Fibroblast of skin of left quadriceps (primary cell): ENCODE measurements around the gene METTL26.

Experiments used
- DNase-seq, 2 experiments: peaks; one replicate each; pipeline ENCODE4 v3.0.0-alpha.2; 2013; ENCODE audit warnings: low read depth in 2 of 2

The METTL26 gene

GRCh38 chr16:658679-659571, 22.8 kb upstream of the METTL26 start:
- no peak for DNase-seq

GRCh38 chr16:657487-657886, 21.4 kb upstream of the METTL26 start:
- no peak for DNase-seq

GRCh38 chr16:654034-654433, 17.9 kb upstream of the METTL26 start:
- no peak for DNase-seq

GRCh38 chr16:652454-653305, 16.6 kb upstream of the METTL26 start:
- DNase-seq, result no peak

- DNase-seq, result no peak
These were observed 15.7 kb upstream of the METTL26 start for GRCh38 chr16:651844-652243.

GRCh38 chr16:649631-650030, 13.5 kb upstream of the METTL26 start:
- no peak for DNase-seq

- peak; percentile 70 to 71 for DNase-seq
These were observed 12.9 kb upstream of the METTL26 start, which contains the start of gene WDR90 for GRCh38 chr16:648781-649589. TSS of gene WDR90 (plus strand) at chr16:649365. CDS start at chr16:649417, 52 bp downstream.

GRCh38 chr16:648071-648780, 12.1 kb upstream of the METTL26 start:
- DNase-seq, result no peak

GRCh38 chr16:647173-647902, 11.2 kb upstream of the METTL26 start:
- no peak for DNase-seq

GRCh38 chr16:646679-647172, 10.6 kb upstream of the METTL26 start:
- DNase-seq, result no peak

GRCh38 chr16:645852-646678, 10.0 kb upstream of the METTL26 start:
- DNase-seq, result no peak

- no peak for DNase-seq
These were observed 8.5 kb upstream of the METTL26 start for GRCh38 chr16:644556-644955.

GRCh38 chr16:643050-643368, 6.9 kb upstream of the METTL26 start:
- no peak for DNase-seq

- DNase-seq, result no peak
These were observed 6.3 kb upstream of the METTL26 start for GRCh38 chr16:642189-643049.

- peak in 1 of 2 experiments; percentile 16 for DNase-seq
These were observed 5.5 kb upstream of the METTL26 start, which contains the start of gene MCRIP2 for GRCh38 chr16:641326-642188. TSS of gene MCRIP2 (plus strand) at chr16:641828. CDS start at chr16:641992, 164 bp downstream.

GRCh38 chr16:640614-641013, 4.5 kb upstream of the METTL26 start:
- DNase-seq, result no peak

- DNase-seq, result no peak
These were observed 2.7 kb upstream of the METTL26 start for GRCh38 chr16:638836-639235.
